Umbilical cord (tissue), 2 donors: Measurements from ENCODE around the gene RAPGEF1. TPM values are rescaled to one million over a fixed set of nuclear protein-coding genes. Genes with fewer than 3 reads are reported as not detected.
A peak's percentile ranks its signal among the peaks of the same experiment; 100 is the strongest.
"Not testable (repeated sequence)": the region's sequence is repeated elsewhere in the genome, so short reads cannot be mapped to it uniquely, and the experiment has no call there.

ENCODE experiments used
- DNase-seq: peaks from one replicate; pipeline ENCODE4 v3.0.0-alpha.2; 2015; ENCODE audit warnings: low spot score
- total RNA-seq: library from RNA; depleted of rRNA; stranded (reverse); fragments of >200 nt; gene quantifications from one replicate; pipeline ENCODE4 v1.2.3, GENCODE V29; 2014; ENCODE audit warnings: low replicate concordance; ENCODE audit not compliant: insufficient read depth

The RAPGEF1 gene
- total RNA-seq, 1 donor from 2014 or later, result 19.3 TPM

DNA sequence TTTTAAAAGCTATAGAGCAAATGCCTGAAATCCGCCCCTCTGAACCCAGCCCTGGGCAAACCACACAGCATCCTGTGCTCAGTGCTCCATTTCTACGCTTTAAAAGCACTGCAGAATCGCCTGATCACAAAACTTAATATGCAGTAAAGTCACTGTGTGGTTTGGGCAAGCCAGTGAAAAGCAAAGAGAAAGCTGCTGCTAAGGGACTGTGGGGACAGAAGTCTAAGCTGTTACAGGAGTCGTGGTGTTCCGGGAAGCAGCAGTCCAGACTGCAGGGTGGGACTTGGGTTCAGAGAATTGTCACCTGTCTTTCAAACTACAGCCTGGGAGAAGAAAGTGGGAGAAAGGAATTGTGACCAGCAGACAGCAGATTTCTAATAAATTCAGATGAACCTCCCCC, 8.2 kb downstream of the RAPGEF1 start:
- DNase-seq, result no peak

DNA sequence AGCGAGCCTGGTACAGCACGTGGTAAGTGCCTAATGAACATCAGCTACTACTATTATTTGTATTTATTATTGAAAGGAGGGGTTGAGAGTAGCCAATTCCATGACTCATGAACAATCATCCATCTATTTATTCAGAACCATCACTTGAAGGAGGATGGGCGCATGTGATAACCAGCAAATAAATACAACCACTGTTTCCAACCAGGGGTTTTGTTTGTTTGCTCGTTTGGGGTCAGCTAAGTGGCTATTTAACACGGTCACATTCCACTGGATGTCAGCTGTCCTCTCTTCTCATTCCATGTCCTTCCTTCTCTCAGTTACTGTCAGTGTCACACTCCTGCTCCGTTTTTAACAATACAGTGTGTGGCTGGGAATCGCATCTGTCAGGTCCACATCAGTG, 8.6 kb downstream of the RAPGEF1 start:
- no peak for DNase-seq

DNA sequence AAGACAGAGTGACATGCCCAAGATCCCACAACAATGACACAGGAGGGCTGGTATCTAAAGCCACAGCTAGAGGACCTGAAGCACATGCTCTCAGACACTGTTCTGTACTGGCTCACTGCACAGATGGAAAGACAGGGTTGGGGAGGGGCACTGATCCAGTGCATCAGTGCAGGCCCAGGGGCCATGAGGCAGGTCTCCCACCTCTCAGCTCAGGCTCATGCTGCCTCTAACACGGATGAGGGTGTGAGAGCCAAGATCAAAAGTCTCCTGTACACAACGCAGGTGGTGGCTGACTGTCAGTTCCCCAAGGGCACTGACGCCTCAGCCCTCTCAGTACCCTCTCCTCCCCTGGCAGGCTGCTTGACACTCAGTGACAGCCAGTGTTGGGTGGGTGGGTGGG, 10.9 kb downstream of the RAPGEF1 start:
- DNase-seq, result no peak

DNA sequence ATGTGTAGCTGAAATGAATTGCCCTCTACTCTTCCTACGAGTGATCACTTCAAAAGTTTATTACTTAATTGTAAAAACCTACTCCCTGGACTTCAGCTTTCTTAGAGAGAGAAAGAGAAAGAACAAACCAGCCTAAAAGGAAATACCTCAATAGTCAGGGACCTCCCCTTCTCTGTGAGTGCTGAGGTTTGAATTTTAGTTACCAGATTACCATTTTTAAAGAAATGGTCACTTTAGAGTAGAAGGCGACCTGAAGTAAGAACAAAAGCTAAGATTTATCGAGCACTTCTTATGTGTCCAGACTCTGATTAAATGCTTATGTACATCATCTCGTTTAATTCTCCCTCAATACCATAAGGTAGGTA, 11.3 kb downstream of the RAPGEF1 start:
- DNase-seq, result no peak

DNA sequence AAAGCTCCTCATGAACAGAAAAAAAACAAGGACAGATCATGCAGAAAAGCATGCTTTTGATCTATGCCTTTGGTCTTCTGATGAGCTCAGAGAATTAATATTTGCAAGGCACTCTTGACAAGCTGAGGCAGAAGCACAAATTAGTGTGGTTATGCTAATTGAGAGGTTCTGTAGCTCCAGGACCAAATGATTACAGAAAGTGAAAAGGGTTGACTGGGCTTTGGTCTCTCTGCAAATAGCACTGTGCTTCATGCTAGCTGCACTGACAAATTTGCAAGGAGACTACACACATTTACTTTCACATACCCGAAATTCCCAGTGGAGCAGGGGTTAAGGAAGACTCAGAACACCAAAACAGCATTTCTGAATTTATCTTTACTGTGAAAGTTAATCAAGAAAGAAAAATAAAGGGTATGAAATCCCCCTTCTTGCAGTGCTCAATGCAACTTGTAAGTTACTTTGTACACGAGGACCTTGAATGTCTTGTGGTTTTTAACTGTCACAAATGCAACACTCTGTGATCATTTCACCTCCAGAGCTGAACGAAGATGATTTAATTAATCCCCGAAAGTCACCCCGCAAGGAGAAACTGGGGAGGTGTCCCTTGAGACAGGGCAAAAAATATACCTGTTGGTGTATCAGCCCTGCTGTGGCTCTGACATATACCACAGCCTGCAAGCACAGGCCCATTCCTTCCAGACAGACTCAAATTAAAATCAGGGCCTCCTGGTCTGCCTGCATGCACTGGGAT, 11.9 kb downstream of the RAPGEF1 start:
- no peak for DNase-seq

DNA sequence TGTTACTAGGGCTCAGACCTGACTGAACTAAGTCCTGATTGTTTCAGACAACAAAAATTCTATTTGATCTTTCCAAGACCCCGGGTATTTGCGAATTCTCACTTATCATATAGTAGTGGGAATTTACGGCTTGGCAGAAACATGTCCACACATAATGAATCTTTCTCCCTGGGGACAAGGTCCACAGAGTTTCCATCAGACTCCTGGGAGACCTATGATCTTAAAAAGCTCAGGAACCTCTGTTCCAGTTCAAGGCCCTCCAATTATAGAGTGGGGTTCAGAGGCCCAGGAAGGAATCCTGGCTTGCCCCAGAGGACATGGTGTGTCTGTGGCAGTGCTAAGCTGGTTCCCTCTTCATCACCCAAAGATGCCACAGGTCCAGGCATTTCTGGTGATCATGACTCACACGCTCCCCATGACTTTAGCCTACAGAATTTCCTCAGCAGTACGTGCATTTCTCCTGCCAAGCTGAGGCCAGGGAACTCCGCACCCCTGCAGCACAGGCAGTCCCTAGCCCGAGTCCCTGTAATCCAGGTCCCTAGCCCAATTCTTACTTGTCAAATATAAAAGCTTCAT, 12.6 kb downstream of the RAPGEF1 start:
- peak; percentile 65 for DNase-seq

DNA sequence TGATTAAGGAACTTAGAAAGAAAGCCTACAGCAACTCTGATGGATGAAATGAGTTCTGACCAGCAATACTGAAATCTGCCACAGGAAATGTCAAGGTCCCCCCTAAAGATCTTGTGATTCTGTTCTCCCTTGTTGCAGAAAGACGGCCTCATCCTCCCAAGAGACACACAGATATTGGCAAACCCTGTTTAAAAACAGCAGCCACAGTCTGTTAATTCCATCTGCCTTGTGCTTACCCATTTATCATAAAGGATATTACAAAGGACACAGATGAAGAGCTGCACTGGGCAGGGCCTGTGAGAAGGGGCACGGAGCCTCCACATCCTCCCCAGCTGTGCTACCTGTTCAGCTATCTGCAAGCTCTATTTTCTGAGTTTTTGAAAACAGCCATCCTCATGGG, 15.2 kb downstream of the RAPGEF1 start:
- DNase-seq, result no peak

DNA sequence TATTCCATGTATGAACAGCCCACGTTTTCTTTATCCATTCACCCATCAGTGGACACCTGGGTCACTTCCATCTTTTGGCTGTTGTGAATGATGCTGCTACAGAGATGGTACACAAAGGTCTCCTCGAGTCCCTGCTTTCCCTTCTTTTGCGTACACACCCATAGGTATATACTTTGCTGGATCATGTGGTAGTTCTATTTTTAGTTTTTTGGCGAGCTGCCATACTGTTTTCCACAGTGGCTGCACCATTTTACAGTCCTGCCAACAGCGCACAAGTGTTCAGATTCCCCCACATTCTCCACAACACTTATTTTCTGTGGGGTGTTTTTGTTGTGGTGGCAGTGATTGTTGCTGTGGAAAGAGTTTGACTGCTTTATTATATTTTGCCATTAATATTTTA, 16.2 kb downstream of the RAPGEF1 start:
- no peak for DNase-seq

DNA sequence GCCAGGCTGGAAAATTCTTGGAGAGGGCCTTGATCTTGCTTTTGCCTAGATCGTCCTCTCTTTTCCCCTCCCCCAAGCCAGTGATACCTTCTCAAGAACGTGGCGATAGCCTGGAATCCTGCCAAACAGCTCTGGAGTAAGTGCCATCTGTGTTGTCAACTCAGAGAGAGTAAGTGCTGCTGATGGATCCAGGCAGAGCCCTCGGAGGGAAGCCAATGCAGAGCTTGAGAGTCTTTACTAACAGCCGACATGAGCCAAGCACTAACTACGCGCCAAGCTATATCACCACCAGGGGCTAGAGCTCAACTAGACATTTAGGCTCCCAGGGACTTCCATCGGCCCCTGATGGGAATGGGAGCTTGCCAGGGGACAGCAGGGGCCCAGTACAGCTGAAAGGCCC, 17.6 kb downstream of the RAPGEF1 start:
- DNase-seq, result no peak

DNA sequence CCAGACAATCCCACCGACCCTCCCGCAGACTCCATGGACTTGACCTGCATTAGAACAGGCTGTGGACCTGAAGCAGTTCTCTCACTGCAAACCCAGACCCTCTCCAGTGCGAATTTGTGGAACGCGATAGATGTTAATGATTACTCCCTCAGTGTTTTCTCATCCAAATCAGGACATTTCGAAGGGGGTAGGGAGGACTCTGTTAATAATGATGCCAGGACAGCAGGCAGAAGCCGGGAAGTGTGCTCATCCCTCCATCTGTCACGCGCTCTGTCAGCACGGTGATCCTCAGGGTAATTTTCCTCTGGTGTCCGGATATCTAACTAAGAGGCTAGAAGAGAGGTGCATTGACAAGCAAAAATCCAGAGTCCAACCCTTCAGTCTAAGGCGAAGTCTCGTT, 18.8 kb downstream of the RAPGEF1 start:
- DNase-seq, result no peak

DNA sequence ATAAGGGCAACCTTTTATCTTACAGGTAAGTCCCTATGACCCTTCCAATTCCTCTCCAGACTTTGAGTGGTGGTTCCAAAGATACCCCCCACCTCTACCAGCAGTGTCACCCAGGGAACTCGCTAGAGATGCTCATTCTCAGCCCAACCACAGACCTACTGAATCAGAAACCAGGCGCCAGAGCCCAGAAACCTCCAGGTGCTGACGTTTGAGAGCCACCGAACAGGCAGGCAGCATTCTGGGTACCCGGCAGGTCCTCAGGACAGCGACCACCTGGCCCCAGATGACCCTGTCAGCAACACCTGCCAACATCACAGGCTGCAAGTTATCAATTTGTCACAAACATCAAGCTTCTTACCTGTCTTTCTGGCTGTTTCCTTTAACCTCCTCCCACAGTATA, 19.5 kb downstream of the RAPGEF1 start:
- DNase-seq, result no peak

DNA sequence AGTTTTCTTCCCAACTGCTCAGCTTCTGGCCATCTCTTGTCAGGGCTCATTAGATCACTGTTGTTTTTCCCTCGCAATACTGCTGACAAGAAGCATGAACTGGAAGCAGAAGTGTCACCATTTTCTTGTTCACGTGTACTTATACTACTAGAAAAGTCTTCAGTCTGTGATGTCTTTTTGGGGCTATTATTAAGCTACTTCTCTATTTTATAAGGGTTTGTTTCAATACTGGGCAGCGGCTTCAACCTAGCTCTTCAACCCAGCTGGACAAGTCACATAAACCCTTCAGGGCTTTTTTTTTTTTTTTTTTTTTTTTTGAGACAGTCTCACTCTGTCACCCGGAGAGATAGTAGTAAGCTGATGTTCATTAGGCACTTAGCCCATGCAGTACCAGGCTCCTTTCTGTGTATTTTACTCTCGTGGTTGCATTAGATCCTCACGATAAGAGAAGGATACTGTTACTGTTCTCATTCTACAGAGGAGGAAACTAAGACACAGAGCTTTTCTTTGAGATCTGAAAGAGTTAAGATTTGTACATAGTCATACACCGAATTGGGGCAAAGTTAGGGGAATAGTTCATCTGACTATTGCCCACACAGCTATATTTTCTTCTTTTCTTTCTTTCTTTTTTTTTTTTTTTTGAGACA, 20.5 kb downstream of the RAPGEF1 start:
- no peak for DNase-seq

DNA sequence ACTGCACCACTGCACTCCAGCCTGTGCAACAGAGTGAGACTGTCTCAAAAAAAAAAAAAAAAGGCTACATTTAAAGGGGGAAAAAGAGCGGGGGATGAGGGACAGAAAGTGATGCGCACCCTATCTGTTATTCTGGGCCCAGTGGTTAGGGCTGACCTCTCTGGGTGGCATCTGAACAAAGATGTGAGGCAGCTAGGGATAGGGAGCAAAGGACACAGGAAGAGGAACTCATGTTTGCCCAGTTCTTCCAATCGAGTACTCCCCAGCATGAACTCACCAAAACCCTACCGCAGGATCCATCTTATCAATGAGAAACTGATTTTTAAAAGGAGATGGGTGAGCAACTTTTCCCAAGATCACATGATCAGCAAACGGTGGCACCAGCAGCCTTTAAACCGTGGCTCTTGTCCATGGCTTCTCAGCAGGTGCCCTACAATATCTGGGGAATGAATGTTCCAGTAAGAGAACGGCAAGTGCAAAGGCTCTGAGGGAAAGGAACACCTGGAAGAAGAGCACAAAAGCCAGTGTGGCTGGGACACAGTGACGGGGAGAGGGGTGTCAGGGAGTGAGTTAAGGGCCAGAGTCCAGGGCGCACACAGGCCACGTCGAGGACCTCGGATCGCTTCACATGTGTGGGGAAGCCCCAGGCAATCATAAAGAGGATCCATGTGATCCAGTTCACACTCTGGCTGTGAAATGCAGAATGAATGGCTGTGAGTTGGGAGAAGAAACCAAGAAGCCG, 22.0 kb downstream of the RAPGEF1 start:
- no peak for DNase-seq

DNA sequence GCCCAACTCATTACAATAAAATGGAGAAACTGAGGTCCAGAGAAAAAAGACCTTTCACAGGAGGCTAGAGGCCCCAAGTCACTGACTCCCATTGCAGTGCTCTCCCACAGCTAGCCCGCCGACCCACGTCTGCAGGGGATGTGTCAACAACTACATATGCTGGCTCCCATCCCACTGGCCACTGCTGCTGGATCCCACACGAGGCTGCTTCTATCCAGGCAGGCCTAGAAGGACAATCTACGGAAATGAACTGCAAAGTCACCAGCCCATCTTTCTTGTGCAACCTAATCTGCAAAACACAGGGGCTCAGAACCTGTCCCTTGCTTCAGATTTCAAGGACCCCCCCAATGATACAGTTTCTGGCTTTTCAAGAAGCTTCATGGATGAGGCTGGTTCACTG, 24.0 kb downstream of the RAPGEF1 start:
- DNase-seq, result no peak

DNA sequence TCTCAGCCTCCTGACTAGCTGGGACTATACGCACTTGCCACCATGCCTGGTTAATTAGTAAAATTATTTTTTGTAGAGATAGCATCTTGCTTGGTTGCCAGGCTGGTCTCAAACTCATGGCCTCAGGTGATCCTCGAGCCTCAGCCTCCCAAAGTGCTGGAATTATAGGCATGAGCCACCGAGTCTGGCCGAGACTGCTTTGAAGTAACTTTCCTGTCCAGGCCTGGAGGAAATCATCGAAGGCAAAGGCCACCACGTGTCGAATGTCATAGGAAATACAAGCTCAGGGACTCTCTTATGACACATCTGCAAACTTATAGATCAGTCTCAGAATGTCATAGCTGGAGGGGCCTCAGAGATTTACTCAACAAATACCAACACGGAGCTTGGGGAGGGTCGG, 25.1 kb downstream of the RAPGEF1 start:
- no peak for DNase-seq

DNA sequence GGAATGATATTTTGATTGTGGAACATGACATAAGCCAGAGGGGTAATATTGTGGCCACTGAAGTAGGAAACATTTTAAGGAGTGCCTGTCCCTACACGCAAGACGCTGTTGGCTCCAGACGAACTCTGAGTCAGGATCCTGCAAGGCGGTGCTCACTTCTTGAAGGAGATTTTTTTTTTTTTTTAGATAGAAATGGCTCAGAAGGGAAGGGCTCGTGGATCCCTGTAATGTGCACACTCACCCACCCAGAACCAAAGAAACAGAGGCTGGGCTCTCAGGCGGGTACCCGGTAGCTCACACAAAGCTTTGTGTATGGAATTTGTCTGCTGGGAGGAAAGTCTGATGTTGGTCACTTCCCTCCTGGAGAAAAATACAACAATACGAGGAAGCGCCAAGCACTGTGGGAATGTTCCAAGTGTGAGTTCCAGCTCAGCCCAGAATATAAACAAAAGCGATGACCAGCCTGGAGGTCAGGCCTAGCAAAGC, 25.7 kb downstream of the RAPGEF1 start:
- peak; percentile 55 for DNase-seq

DNA sequence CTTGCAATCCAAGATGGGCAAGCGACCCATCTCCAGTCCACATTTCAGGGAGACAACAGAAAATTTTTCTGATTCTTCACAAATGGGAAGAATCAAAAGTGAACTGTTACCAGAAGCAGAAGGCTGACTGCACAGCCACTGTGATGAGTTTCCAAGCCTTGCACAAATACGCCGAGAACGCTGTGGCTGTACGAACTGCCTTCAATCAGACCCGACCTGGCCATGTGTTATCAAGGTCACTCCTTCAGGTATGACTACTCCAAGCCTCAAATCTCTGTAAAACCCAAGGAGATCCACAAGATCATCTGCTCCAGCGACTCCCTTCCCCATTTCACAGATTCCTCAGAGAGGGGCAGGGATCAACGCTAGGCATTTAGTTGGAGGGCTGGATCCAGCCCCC, 26.9 kb downstream of the RAPGEF1 start:
- no peak for DNase-seq

DNA sequence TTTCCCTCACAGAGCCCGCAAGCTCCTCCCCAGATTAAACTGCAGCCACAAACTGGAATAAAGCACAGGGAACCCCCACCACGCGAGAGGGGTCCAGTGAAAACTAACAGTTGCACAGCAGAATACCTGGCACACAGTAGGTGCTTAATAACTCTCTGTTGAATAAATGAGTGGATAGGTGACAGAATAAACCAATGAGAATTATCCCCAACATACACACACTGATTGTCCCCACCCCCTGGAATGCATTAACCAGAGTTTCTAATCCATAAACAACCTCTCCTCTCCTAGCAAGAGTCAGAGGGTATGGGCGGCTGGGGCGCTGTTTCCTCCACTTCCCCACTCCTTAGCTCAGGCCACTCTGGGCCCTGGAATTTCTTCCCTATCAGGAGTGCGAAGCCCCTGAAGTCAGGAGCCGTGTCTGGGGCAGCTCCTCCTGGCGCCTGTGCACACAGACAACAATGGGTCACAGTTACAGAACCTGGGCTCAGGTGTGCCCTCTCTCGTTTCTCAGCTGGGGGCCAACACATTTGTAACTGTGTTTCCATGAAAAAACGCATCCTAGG, 27.6 kb downstream of the RAPGEF1 start:
- no peak for DNase-seq

DNA sequence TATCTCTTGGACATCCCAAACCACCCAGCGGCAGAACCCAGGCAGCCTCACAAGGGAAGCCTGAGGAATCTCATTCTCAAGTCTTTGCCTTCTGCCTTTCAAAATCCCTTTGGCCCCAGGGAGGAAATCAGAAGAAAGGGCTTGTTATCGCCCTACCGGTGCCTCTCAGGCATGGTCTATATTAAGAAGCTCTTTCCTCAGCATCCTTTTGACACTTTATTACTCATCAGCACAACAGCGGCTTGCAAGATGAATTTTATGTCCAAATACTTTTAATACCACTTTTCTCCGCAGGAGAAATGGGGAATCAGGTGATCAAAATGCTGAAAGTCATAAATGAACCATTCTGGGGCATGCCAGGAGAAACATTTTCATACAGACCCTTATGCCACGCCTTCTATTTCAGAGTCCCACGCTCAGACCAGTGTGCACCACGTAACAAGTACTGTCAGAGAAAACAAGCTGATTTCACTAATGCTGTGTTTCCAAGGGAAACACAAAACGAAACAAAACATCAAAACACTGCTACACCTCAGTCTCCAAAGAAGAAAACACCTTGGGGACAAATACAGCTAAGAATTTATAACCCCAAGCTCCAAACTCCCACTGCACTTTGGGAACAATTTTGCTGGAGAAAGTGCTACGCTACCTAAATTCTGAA, 30.0 kb downstream of the RAPGEF1 start:
- DNase-seq, result peak; percentile 50

DNA sequence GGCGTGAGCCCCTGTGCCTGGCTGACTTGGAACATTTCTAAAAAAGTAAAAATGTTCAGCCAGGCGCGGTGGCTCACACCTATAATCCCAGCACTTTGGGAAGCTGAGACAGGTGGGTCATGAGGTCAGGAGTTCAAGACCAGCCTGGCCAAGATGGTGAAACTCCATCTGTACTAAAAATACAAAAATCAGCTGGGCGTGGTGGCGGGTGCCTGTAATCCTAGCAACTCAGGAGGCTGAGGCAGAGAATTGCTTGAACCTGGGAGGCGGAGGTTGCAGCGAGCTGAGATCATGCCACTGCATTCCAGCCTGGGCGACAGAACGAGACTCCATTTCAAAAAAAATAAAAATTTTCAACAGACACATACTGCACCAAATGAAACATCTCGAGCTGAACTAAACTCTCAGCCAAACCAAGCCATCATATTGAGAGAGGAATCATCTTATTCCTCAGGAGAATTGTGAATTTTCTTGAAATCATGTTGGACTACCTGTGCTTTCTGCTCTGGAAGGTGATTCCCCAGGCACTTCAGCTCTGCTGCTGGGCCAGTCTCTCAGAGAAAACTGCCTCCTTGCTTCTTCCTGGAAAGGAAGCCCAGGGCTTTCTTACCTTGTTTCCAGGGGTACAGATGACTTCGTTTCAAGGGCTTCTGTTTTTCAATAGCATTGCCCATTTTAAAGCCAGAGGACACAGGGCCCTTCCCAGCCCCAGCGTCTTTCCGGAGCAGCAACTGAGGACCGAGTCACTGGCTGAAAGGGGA, 30.7 kb downstream of the RAPGEF1 start:
- DNase-seq, result not testable (repeated sequence)
